HUES64 (cell line): ENCODE measurements around the gene BCKDK.

Experiments used
- H3K27ac ChIP-seq: 2 replicates; pipeline ENCODE4 v1.7.0; 2013; ENCODE audit warnings: low read depth, low read length, inconsistent platforms
- H3K27me3 ChIP-seq: 2 replicates; pipeline ENCODE4 v1.6.1; 2013; ENCODE audit warnings: mild to moderate bottlenecking, low read length; ENCODE audit not compliant: insufficient read depth
- H3K36me3 ChIP-seq: 2 replicates; pipeline ENCODE4 v1.6.1; 2013; ENCODE audit warnings: mild to moderate bottlenecking, low read length; ENCODE audit not compliant: insufficient read depth
- H3K4me1 ChIP-seq: 2 replicates; pipeline ENCODE4 v1.6.1; 2013; ENCODE audit warnings: mild to moderate bottlenecking, low read length, moderate library complexity; ENCODE audit not compliant: insufficient read depth
- H3K4me3 ChIP-seq: 2 replicates; pipeline ENCODE4 v1.5.1; 2013; ENCODE audit warnings: mild to moderate bottlenecking, low read length, moderate library complexity
- H3K9ac ChIP-seq: 2 replicates; pipeline ENCODE4 v1.6.1; 2013; ENCODE audit warnings: mild to moderate bottlenecking, low read depth, low read length
- H3K9me3 ChIP-seq: 2 replicates; pipeline ENCODE4 v1.6.1; 2013; ENCODE audit warnings: low read depth, low read length; ENCODE audit not compliant: insufficient read depth
- WGBS: fragments of 150-250, 120-280 bp; methylation state at CpG from one replicate; pipeline ENCODE4 v1.1.7; 2013; ENCODE audit warnings: missing lambda C conversion rate; 5-methylcytosine and 5-hydroxymethylcytosine counted together

BCKDK gene

DNA sequence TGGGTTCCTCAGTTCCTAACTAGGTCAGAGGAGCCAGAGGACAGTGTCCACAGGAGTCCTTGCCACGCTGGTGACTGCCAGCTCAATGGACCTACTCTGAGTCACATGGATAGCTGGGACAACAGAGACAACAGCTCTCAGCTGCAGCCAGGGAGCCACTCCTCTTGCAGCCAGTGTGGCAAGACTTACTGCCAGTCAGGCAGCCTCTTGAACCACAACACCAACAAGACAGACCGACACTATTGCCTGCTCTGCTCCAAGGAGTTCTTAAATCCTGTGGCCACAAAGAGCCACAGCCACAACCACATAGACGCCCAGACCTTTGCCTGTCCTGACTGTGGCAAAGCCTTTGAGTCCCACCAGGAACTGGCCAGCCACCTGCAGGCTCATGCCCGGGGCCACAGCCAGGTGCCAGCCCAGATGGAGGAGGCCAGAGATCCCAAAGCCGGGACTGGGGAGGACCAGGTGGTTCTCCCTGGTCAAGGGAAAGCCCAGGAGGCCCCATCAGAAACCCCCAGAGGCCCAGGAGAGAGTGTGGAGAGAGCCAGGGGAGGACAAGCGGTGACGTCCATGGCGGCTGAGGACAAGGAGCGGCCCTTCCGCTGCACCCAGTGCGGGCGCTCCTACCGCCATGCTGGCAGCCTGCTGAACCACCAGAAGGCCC, 27.3 kb upstream of the BCKDK start:
- no peak overlapping the region for H3K27ac ChIP-seq
- peaks cover 87% of the 10 kb centered on the region for H3K36me3 ChIP-seq
- 93% methylated on average over 13 of the region's 13 CpGs for WGBS
- no peaks in the 10 kb centered on the region for H3K27me3 ChIP-seq
- no peak overlapping the region for H3K9ac ChIP-seq
- H3K4me3 ChIP-seq: no peak overlapping the region
- H3K9me3 ChIP-seq: no peaks in the 10 kb centered on the region
- H3K4me1 ChIP-seq: no peaks in the 10 kb centered on the region

DNA sequence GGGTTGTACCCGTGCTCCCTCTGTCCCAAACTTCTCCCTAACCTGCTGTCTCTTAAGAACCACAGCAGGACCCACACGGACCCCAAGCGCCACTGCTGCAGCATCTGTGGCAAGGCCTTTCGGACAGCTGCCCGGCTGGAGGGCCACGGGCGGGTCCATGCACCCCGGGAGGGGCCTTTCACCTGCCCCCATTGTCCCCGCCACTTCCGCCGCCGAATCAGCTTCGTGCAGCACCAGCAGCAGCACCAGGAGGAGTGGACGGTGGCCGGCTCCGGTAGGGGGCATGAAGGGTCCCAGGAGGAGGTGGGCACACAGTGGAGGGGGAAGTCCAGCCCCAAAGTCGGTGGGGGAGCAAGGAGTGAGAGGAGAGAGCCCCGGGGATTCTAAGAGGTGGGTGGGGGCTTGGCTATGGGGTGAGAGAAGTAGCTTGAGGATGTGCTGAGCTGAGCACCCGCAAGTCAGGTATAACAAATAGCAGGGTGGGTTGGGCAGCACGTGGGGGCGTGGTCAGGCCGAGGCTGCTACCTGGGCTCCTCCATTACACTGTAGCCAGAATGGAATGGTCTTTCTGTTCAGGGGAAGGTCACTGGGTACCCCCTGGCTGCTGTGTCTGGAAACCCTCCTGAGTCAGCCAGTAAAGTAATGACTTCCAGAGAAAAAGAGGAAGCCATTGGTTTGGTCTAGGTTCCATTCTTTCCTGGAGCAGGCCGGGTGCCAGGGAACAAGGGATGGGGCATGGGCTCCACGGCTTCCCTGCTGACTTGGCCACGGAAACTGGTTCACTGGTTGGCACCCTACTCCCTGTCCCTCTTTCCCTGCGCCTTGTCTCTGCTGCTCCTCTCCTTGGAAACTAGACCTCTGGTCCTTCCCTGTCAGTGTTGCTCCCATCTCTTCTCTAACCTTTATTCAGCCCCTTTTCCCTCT, 26.5 kb upstream of the BCKDK start:
- 93% methylated on average over 26 of the region's 26 CpGs for WGBS
- H3K27ac ChIP-seq: no peak overlapping the region
- H3K4me1 ChIP-seq: no peaks in the 10 kb centered on the region
- H3K27me3 ChIP-seq: no peaks in the 10 kb centered on the region
- no peak overlapping the region for H3K9ac ChIP-seq
- H3K36me3 ChIP-seq: peaks cover 79% of the 10 kb centered on the region
- no peaks in the 10 kb centered on the region for H3K9me3 ChIP-seq
- no peak overlapping the region for H3K4me3 ChIP-seq

DNA sequence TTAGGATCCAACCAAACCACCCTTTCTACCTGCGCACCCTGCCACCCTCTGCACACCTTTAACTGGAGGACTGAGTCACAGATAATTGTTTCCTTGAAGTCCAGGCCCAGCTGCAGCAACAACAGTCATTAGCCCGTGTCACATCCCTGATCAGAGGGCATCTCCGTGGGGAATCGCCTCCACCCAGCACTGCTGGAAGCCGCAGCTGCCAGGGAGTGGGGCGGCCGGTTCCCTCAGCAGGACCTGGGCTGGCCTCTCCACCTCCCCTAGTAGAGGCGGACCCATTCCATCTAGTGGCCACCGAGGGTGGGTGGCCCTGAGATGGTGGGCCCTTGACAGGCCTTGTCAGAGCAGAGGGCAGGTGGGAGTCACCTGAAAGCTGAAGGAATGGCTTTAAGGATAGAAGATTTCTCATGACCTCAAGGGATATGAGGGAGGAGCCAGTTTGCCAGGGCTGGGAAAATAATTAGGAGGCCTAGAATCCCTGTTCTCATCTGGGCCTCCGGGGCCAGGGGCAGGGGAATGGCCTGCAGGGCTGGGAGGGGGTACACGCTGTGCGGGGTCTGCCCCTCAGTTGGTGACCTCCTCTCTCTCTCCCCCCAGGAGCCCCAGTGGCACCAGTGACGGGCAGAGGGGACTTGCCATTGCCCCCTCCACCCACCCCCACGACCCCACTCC, 25.7 kb upstream of the BCKDK start:
- Histone ChIP-seq H3K27ac (no peak overlapping the region), H3K27me3 (no peaks in the 10 kb centered on the region), H3K4me1 (no peaks in the 10 kb centered on the region), H3K36me3 (peaks cover 77% of the 10 kb centered on the region), H3K4me3 (no peak overlapping the region), H3K9me3 (no peaks in the 10 kb centered on the region), H3K9ac (no peak overlapping the region)
- WGBS: 92% methylated on average over 14 of the region's 14 CpGs

DNA sequence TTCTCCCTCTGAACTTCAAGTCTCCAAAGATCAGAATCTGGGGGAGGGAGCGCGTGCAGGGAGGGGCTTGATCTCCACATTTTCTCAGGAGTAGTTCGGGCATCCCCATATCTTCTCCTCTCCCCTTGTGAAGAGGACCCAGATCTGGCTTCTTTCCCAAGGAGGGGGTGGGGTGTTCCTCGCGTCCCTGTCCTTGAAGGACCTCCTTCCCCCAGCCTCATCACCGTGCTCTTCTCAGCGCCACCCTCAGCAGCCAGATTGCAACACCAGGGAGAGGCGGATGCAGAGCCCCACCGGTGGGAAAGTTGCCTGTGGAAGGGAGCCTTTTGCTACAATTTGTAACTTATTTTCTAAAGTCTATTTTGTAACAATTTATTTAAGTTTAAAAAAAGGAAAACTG, 25.1 kb upstream of the BCKDK start:
- 88% methylated on average over 5 of the region's 9 CpGs for WGBS
- Histone ChIP-seq H3K27ac (no peak overlapping the region), H3K4me3 (no peak overlapping the region), H3K27me3 (no peaks in the 10 kb centered on the region), H3K4me1 (no peaks in the 10 kb centered on the region), H3K36me3 (peaks cover 71% of the 10 kb centered on the region), H3K9ac (no peak overlapping the region), H3K9me3 (no peaks in the 10 kb centered on the region)

DNA sequence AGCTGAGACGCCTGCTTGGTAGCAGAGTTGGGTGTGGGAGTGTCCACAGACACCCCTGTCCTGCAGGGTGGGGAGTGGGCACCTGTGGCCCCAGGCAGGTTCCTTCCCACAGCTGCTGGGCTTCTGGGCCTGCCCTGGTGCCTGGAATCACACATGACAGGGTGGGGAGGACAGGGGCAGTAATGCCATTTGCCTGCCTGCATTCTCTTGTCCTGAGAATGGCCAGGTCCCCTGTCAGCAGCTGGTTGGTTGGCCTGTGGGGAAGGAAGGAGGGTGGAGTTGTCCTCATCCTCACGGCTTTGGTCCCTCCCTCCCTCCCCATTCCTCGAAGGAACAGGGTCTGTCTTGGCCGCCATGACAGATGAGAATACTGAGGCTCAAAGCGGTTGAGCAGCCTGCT, 24.6 kb upstream of the BCKDK start:
- no peaks in the 10 kb centered on the region for H3K4me1 ChIP-seq
- no peaks in the 10 kb centered on the region for H3K27me3 ChIP-seq
- H3K36me3 ChIP-seq: peaks cover 66% of the 10 kb centered on the region
- no peak overlapping the region for H3K4me3 ChIP-seq
- no peaks in the 10 kb centered on the region for H3K9me3 ChIP-seq
- 84% methylated on average over 5 of the region's 5 CpGs for WGBS
- H3K9ac ChIP-seq: no peak overlapping the region
- H3K27ac ChIP-seq: no peak overlapping the region

DNA sequence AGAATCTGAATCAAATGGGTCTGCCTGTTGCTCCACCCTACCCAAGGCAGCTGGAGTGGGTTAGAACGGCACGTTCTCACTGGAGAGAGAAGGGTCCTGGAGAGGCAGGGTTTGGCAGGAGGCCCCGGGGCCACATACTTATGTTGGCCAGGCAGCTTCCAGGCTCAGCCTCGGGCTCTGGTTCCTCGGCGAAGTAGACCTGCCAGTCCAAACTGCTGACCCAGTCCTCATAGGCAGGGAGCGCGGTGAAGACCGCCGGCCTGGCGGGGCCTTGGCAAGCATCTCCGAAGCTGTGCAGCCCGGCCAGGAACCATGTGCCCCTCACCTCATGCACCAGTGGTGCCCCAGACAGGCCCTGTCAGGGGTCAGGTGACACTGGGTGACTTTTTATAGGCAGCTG, 24.2 kb upstream of the BCKDK start:
- no peak overlapping the region for H3K4me3 ChIP-seq
- WGBS: 95% methylated on average over 13 of the region's 13 CpGs
- H3K4me1 ChIP-seq: no peaks in the 10 kb centered on the region
- H3K9me3 ChIP-seq: no peaks in the 10 kb centered on the region
- peaks cover 65% of the 10 kb centered on the region for H3K36me3 ChIP-seq
- no peaks in the 10 kb centered on the region for H3K27me3 ChIP-seq
- no peak overlapping the region for H3K27ac ChIP-seq
- no peak overlapping the region for H3K9ac ChIP-seq

DNA sequence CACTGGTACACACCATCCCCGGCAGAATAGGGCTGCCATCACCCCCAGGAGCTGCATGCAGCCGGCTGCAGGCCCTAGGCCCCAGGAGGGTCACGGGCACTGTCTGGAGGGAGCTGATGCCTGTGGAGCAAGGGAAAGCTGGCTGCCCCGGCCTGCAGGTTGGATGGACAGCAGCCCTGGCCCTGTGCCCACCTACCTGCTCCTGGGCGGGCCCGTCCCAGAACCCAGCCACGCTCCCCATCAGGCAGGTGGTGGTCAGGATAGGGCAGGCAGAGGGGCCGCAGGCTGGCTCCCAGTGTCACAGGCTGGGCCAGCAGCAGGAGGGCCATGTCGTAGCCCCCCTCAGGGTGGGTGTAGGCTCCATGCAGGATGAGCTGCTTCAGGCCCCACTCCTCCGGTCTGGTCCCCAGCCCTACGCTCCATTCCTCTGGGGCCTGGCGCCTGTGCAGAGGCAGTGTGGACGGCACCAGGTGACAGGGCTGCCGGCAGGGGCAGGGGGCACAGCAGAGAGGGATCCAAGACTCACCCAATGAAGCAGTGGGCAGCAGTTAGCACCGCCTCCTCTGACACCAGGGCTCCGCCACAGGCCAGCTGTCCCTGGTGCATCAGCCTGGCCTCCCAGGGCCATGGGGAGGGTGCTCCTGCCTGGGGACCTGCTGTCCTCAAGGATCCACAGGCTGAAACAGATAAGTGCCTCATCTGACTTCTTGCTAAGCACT, 23.4 kb upstream of the BCKDK start:
- no peak overlapping the region for H3K9ac ChIP-seq
- no peaks in the 10 kb centered on the region for H3K4me1 ChIP-seq
- H3K27ac ChIP-seq: 0 out of 2 replicates have a peak overlapping the region, but pooled peaks have one; percentile 30
- no peak overlapping the region for H3K4me3 ChIP-seq
- no peaks in the 10 kb centered on the region for H3K9me3 ChIP-seq
- peaks cover 62% of the 10 kb centered on the region for H3K36me3 ChIP-seq
- 95% methylated on average over 16 of the region's 16 CpGs for WGBS
- H3K27me3 ChIP-seq: no peaks in the 10 kb centered on the region

DNA sequence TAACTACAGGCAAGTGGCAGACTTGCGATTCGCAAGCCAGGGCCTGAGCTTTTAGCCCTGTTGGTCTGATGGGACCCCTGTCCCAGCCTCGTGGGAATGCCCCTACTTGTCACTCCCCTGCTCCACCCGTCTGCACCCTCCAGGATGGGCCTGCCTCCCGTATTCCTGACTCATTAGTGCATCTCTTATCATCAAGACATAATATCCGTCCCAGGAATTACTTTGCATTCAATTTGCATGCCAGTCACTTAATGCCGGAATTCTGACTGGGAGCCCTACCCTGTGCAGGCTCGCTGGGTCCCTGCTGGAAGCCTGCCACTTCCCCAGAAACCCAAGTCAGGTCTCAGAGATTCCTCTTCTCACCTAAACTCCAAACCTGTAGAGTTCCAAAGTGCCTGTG, 22.8 kb upstream of the BCKDK start:
- Histone ChIP-seq H3K9ac (no peak overlapping the region), H3K9me3 (no peaks in the 10 kb centered on the region), H3K36me3 (peaks cover 61% of the 10 kb centered on the region), H3K4me1 (no peaks in the 10 kb centered on the region), H3K27ac (0 out of 2 replicates have a peak overlapping the region, but pooled peaks have one; percentile 30), H3K27me3 (no peaks in the 10 kb centered on the region), H3K4me3 (no peak overlapping the region)
- 86% methylated on average over 8 of the region's 8 CpGs for WGBS

DNA sequence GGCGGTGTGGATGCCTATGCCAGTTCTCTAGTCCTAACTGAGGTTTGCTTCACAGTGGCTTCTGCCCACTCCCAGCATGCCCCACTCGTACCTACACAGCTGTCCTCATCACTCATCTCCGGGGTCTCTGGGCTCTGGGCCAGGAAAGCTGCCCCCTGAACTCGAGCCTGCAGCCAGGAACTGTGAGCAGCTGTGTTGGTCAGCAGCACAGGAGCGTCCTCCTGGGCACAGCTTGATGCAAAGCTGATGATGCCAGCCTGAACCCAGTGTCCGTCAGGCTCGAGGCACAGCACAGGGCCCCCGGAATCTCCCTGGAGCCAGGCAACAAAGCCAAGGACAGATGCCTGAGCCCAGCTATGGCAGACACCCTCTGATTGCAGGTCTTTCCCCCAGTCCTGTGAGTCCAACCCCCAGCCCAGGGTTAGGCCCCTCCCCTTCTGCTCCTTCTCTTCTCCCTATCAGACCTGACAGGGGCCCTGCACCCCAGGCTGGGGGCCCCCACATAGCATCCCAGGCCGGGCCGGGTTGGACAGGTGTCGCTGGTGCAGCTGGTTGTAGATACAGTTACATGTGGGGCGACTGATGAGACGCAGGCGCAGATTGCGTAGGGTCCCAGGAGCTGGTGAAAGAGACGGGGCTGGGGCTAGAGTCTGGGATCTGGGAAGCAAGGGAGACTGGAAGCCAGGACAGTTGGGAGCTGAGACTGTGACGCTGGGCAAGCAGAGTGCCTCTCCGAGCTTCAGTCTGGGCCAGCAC, 22.1 kb upstream of the BCKDK start:
- peaks cover 61% of the 10 kb centered on the region for H3K36me3 ChIP-seq
- WGBS: 93% methylated on average over 18 of the region's 18 CpGs
- H3K27ac ChIP-seq: no peak overlapping the region
- no peaks in the 10 kb centered on the region for H3K9me3 ChIP-seq
- no peaks in the 10 kb centered on the region for H3K4me1 ChIP-seq
- no peak overlapping the region for H3K4me3 ChIP-seq
- H3K9ac ChIP-seq: no peak overlapping the region
- H3K27me3 ChIP-seq: no peaks in the 10 kb centered on the region

DNA sequence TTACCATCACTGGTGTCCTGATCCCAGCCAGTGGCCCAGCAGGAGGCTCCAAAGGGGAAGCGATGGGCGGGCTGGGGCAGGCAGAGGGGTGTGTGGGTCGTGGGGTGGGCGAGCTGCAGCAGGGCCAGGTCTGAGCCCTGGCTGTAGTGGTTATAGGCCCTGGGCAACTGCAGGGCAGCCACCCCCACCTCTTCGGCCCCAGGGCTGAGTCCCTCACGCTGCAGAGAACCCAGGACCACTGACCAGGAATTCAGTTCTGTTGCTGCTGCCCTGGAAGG, 21.6 kb upstream of the BCKDK start:
- H3K4me1 ChIP-seq: no peaks in the 10 kb centered on the region
- H3K27me3 ChIP-seq: no peaks in the 10 kb centered on the region
- no peaks in the 10 kb centered on the region for H3K9me3 ChIP-seq
- H3K4me3 ChIP-seq: no peak overlapping the region
- H3K36me3 ChIP-seq: peaks cover 61% of the 10 kb centered on the region
- no peak overlapping the region for H3K27ac ChIP-seq
- 88% methylated on average over 6 of the region's 6 CpGs for WGBS
- H3K9ac ChIP-seq: no peak overlapping the region
